ENCODE measurements around the gene VDAC2.

DNA sequence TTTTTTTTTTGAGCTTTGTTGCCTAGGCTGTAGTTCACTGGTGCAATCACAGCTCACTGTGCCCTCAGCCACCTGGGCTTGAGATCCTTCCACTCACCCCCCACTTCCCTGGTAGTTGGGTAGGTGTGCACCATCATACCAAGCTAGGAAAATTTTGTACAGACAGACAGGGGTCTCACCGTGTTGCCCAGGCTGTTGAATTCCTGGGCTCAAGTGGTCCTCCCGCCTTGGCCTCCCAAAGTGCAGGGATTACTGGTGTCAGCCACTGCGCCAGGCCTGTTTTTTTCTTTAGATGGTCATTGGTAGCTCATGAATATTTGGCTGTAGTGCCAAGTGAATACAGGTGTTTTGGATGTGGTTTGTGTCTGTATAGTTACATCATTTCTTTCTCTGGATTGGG lies 17.7 kb downstream of the VDAC2 start:
- TF ChIP-seq POLR2A (IDR thresholded peaks at IDR 0.05): no peak
- no peak for TF ChIP-seq CTCF (IDR thresholded peaks at IDR 0.05)
